ENCODE data around the gene PTPRA.
A peak's percentile ranks its signal among the peaks of the same experiment; 100 is the strongest.
"Not testable (repeated sequence)": the region's sequence is repeated elsewhere in the genome, so short reads cannot be mapped to it uniquely, and the experiment has no call there.

Gene PTPRA, protein sequence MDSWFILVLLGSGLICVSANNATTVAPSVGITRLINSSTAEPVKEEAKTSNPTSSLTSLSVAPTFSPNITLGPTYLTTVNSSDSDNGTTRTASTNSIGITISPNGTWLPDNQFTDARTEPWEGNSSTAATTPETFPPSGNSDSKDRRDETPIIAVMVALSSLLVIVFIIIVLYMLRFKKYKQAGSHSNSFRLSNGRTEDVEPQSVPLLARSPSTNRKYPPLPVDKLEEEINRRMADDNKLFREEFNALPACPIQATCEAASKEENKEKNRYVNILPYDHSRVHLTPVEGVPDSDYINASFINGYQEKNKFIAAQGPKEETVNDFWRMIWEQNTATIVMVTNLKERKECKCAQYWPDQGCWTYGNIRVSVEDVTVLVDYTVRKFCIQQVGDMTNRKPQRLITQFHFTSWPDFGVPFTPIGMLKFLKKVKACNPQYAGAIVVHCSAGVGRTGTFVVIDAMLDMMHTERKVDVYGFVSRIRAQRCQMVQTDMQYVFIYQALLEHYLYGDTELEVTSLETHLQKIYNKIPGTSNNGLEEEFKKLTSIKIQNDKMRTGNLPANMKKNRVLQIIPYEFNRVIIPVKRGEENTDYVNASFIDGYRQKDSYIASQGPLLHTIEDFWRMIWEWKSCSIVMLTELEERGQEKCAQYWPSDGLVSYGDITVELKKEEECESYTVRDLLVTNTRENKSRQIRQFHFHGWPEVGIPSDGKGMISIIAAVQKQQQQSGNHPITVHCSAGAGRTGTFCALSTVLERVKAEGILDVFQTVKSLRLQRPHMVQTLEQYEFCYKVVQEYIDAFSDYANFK
- 102 to 137 (median 114) reads per million in 3 donors for total RNA-seq

DNA sequence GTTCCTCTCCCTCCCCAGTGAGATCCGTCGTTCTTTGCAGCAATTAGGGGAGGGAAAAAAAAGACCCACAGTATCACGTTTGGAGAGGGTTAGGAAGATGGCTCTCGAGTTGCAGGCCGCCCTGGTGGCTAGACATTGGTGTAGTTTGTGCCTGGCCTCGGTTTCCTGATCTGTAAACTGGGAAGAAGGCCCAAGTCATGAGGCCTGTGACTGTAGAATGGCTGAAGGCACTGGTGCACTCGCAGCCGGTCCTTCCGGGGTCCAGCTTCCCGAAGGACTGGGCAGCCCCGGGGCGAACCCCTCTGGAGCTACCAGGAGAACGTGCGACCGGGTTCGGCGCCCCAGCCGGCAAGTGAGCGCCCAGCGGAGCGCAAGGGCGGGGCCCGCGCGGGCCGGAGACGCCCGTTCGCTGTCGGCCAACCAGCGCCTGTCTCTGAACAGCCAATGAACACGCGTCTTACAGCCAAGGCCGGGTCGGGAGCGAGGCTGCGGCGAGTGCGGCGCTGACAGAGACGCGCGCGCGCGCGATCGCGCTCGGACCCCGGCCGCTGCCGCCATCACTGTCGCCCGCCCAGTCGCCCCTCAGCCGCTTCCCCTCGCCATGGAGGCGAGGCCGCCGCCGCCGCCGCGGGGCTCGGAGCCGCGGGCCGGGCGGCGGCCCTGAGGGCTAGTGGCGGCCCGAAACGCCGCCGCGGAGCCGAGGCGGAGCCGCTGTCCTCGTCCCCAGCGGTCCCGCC, at the start of gene PTPRA:
Gene PTPRA, plus strand, starts transcription at position 472 of the 737 bp plus-strand sequence. CDS start 90,797 bp downstream, outside the sequence.
- peak; percentile 76 to 84 (median 84) for DNase-seq
- Histone ChIP-seq H3K36me3 (ENCODE audit: control insufficient read depth, insufficient read depth, low read length) (no peaks in the 10 kb centered on the region), H3K9me3 (ENCODE audit: control insufficient read depth, low read length) (no peaks in the 10 kb centered on the region), H3K4me1 (ENCODE audit: control insufficient read depth, insufficient read depth, low read length, poor library complexity, severe bottlenecking) (peaks cover 23% of the 10 kb centered on the region), H3K27ac (ENCODE audit: insufficient read depth, low read length, poor library complexity, severe bottlenecking) (peak within 1 kb of the TSS; percentile 57), H3K27me3 (replicated peaks; ENCODE audit: control insufficient read depth, insufficient read depth, low read length, poor library complexity, severe bottlenecking) (no peaks in the 10 kb centered on the region), H3K4me3 (ENCODE audit: insufficient read depth, low read depth, low read length, poor library complexity, severe bottlenecking) (peak within 1 kb of the TSS; percentile 88)

DNA sequence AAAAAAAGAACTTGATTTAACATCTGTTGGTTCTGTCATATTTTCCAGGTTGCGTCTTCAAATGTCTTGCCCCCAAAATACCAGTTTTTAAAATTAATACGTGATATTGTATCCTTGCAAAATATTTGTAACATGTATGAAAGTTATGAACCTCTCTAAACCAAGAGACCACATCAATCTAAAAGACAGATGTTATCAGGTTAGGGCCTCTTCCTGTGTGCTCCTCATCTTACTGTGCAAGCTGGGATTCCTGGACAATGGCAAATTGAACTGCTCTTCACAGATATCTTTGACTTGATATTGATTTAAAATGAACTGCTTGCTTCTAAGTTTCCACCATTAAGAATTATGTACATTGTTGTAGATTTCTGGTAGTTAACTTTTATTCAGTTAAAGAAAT, 47.5 kb upstream of the PTPRA start:
- Histone ChIP-seq H3K4me3 (ENCODE audit: insufficient read depth, low read depth, low read length, poor library complexity, severe bottlenecking) (no peak overlapping the region), H3K36me3 (ENCODE audit: control insufficient read depth, insufficient read depth, low read length) (no peaks in the 10 kb centered on the region), H3K27ac (ENCODE audit: insufficient read depth, low read length, poor library complexity, severe bottlenecking) (no peak overlapping the region), H3K9me3 (ENCODE audit: control insufficient read depth, low read length) (no peaks in the 10 kb centered on the region), H3K27me3 (replicated peaks; ENCODE audit: control insufficient read depth, insufficient read depth, low read length, poor library complexity, severe bottlenecking) (no peaks in the 10 kb centered on the region), H3K4me1 (ENCODE audit: control insufficient read depth, insufficient read depth, low read length, poor library complexity, severe bottlenecking) (peaks cover 19% of the 10 kb centered on the region)
- no peak for DNase-seq

DNA sequence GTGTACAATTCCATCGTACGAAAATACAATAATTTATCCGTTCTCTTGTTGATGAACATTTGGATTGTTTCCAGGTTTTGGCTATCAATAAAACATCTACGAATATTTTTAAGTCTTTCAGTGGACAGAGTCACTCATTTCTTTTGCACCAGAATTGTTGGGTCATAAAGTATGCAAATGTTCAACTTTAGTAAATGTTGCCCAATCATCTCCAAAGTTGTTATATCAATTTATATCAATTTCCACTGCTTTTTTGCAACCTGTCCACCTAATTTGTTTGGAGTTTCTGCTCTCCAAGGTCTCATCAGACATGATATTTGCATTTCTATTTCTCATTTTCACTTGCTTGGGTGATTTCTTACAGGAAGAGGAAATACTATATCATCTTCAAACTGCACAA, 46.6 kb upstream of the PTPRA start:
- DNase-seq: no peak
- Histone ChIP-seq H3K36me3 (ENCODE audit: control insufficient read depth, insufficient read depth, low read length) (no peaks in the 10 kb centered on the region), H3K9me3 (ENCODE audit: control insufficient read depth, low read length) (no peaks in the 10 kb centered on the region), H3K27me3 (replicated peaks; ENCODE audit: control insufficient read depth, insufficient read depth, low read length, poor library complexity, severe bottlenecking) (no peaks in the 10 kb centered on the region), H3K4me3 (ENCODE audit: insufficient read depth, low read depth, low read length, poor library complexity, severe bottlenecking) (no peak overlapping the region), H3K4me1 (ENCODE audit: control insufficient read depth, insufficient read depth, low read length, poor library complexity, severe bottlenecking) (peaks cover 11% of the 10 kb centered on the region), H3K27ac (ENCODE audit: insufficient read depth, low read length, poor library complexity, severe bottlenecking) (no peak overlapping the region)

DNA sequence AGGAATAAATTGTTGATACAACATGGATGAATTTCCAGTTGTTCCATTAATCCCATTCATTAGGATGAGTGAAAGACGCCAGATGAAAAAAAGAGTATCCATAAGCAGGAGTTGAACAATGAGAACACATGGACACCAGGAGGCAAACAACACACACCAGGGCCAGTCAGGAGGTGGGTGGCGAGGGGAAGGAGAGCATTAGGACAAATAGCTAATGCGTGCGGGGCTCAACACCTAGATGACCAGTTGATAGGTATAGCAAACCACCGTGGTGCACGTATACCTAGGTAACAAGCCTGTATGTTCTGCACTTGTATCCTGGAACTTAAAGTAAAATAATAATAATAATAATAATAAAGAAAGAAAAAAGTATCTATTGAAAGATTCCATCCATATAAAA, 43.9 kb upstream of the PTPRA start:
- H3K27ac ChIP-seq (ENCODE audit: insufficient read depth, low read length, poor library complexity, severe bottlenecking): no peak overlapping the region
- no peaks in the 10 kb centered on the region for H3K36me3 ChIP-seq (ENCODE audit: control insufficient read depth, insufficient read depth, low read length)
- H3K9me3 ChIP-seq (ENCODE audit: control insufficient read depth, low read length): no peaks in the 10 kb centered on the region
- DNase-seq: no peak
- no peak overlapping the region for H3K4me3 ChIP-seq (ENCODE audit: insufficient read depth, low read depth, low read length, poor library complexity, severe bottlenecking)
- peaks cover 6% of the 10 kb centered on the region for H3K4me1 ChIP-seq (ENCODE audit: control insufficient read depth, insufficient read depth, low read length, poor library complexity, severe bottlenecking)
- no peaks in the 10 kb centered on the region for H3K27me3 ChIP-seq (replicated peaks; ENCODE audit: control insufficient read depth, insufficient read depth, low read length, poor library complexity, severe bottlenecking)

DNA sequence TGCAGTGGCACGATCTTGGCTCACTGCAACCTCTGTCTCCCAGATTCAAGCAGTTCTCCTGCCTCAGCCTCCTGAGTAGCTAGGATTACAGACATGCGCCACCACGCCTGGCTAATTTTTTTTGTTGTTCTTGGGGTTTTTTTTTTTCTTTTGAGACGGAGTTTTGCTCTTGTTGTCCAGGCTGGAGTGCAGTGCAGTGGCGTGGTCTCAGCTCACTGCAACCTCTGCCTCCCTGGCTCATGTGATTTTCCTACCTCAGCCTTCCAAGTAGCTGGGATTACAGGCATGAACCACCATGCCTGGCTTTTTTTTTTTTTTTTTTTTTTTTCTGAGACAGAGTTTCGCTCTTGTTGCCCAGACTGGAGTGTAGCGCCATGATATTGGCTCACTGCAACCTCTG, 42.1 kb upstream of the PTPRA start:
- H3K4me3 ChIP-seq (ENCODE audit: insufficient read depth, low read depth, low read length, poor library complexity, severe bottlenecking); H3K27ac ChIP-seq (ENCODE audit: insufficient read depth, low read length, poor library complexity, severe bottlenecking); DNase-seq; H3K27me3 ChIP-seq (replicated peaks; ENCODE audit: control insufficient read depth, insufficient read depth, low read length, poor library complexity, severe bottlenecking); H3K4me1 ChIP-seq (ENCODE audit: control insufficient read depth, insufficient read depth, low read length, poor library complexity, severe bottlenecking); H3K9me3 ChIP-seq (ENCODE audit: control insufficient read depth, low read length); H3K36me3 ChIP-seq (ENCODE audit: control insufficient read depth, insufficient read depth, low read length): not testable (repeated sequence)

DNA sequence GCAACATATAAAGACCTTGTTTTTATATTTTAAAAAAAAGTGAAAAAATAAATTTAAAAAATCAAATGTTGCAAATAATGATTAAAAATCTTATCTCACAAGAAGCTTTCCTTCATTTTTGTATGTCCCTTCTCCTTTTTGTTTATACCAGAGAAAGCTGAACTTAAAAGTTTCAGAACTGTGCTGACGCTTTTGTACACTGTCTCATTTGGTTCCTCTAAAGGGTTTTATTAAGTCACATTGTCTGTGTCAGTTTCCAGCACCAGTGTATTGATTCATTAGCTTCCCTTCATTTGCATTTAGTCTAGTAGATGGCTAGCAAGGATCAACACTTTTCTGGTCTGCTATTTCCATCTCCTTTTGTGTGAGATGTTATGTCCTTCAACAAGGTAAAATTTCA, 39.5 kb upstream of the PTPRA start:
- Histone ChIP-seq H3K9me3 (ENCODE audit: control insufficient read depth, low read length) (no peaks in the 10 kb centered on the region), H3K27ac (ENCODE audit: insufficient read depth, low read length, poor library complexity, severe bottlenecking) (no peak overlapping the region), H3K36me3 (ENCODE audit: control insufficient read depth, insufficient read depth, low read length) (no peaks in the 10 kb centered on the region), H3K4me1 (ENCODE audit: control insufficient read depth, insufficient read depth, low read length, poor library complexity, severe bottlenecking) (no peaks in the 10 kb centered on the region), H3K27me3 (replicated peaks; ENCODE audit: control insufficient read depth, insufficient read depth, low read length, poor library complexity, severe bottlenecking) (no peaks in the 10 kb centered on the region), H3K4me3 (ENCODE audit: insufficient read depth, low read depth, low read length, poor library complexity, severe bottlenecking) (no peak overlapping the region)
- DNase-seq: no peak

DNA sequence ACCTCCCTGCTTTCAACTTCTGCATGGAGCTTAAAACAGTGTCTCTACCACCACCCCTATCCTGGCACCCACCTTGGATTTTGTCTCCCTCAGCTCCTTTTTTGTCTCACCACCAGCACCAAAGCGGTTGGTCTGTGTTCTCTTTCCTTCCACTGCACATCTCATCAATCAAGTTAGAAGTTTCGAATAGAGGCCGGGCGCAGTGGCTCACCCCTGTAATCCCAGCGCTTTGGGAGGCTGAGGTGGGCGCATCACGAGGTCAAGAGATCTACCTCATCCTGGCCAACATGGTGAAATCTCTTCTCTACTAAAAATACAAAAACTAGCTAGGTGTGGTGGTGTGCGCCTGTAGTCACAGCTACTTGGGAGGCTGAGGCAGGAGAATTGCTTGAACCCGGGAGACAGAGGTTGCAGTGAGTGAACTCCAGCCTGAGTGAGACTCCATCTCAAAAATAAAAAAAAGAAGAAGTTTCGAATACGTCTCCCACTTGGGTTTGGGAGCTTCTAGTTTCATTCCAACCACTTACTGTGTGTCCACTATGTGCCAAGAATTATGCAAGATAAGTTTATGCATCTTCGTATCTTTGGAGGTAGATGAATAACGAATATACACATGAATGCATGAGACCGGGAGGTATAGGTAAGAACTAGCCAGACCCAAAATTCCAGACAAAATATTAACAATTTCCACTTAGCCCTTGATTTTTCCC, 38.7 kb upstream of the PTPRA start:
- Histone ChIP-seq H3K4me1 (ENCODE audit: control insufficient read depth, insufficient read depth, low read length, poor library complexity, severe bottlenecking) (peaks cover 3% of the 10 kb centered on the region), H3K36me3 (ENCODE audit: control insufficient read depth, insufficient read depth, low read length) (no peaks in the 10 kb centered on the region), H3K9me3 (ENCODE audit: control insufficient read depth, low read length) (no peaks in the 10 kb centered on the region), H3K27me3 (replicated peaks; ENCODE audit: control insufficient read depth, insufficient read depth, low read length, poor library complexity, severe bottlenecking) (no peaks in the 10 kb centered on the region), H3K27ac (ENCODE audit: insufficient read depth, low read length, poor library complexity, severe bottlenecking) (no peak overlapping the region), H3K4me3 (ENCODE audit: insufficient read depth, low read depth, low read length, poor library complexity, severe bottlenecking) (no peak overlapping the region)
- no peak for DNase-seq

DNA sequence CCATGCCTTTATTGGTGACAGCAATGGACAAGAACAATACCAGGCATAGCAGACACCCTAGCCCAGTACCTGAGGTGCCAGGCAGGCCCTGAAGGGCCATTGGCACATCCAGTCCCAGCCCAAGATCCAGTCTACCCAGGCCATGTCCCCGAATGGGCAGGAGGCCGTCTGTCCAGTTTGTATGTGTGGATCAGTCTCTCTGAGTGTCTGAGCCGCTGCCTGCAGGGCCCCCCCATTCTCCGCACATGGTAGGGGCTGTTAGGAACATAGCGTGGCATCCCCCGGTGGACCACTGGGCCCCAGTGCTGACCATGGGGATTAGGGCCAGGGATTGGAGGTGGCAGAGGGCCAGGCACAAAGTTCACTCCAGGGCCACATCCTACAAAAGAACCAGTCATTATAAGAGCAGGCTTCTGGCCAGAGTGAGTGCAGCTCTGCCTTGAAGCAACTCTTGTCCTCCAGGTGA, 37.9 kb upstream of the PTPRA start:
- Histone ChIP-seq H3K27ac (ENCODE audit: insufficient read depth, low read length, poor library complexity, severe bottlenecking) (no peak overlapping the region), H3K27me3 (replicated peaks; ENCODE audit: control insufficient read depth, insufficient read depth, low read length, poor library complexity, severe bottlenecking) (no peaks in the 10 kb centered on the region), H3K9me3 (ENCODE audit: control insufficient read depth, low read length) (no peaks in the 10 kb centered on the region), H3K4me3 (ENCODE audit: insufficient read depth, low read depth, low read length, poor library complexity, severe bottlenecking) (no peak overlapping the region), H3K36me3 (ENCODE audit: control insufficient read depth, insufficient read depth, low read length) (no peaks in the 10 kb centered on the region), H3K4me1 (ENCODE audit: control insufficient read depth, insufficient read depth, low read length, poor library complexity, severe bottlenecking) (peaks cover 11% of the 10 kb centered on the region)
- DNase-seq: no peak

DNA sequence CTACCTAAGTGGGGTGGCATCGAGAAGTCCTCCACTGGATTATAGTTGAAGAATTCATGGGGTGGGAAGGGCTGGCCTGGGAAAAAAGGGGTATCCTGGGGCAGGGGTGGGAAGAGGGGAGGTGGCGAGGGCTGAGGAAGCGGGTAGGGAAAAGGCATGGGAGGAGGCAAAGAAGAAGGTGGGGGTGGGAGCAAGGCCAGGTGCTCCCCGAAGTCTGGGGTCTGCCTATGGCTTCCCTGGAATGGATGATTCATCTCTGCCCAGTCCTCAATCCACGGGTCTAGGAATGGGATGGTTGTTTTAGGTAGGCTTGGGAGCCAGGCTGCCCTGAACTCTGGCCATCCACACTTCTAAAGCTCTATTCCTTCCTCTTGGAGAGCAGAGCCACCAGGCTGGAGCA, 37.2 kb upstream of the PTPRA start:
- peaks cover 13% of the 10 kb centered on the region for H3K4me1 ChIP-seq (ENCODE audit: control insufficient read depth, insufficient read depth, low read length, poor library complexity, severe bottlenecking)
- no peaks in the 10 kb centered on the region for H3K9me3 ChIP-seq (ENCODE audit: control insufficient read depth, low read length)
- DNase-seq: no peak
- H3K27me3 ChIP-seq (replicated peaks; ENCODE audit: control insufficient read depth, insufficient read depth, low read length, poor library complexity, severe bottlenecking): no peaks in the 10 kb centered on the region
- no peak overlapping the region for H3K27ac ChIP-seq (ENCODE audit: insufficient read depth, low read length, poor library complexity, severe bottlenecking)
- H3K36me3 ChIP-seq (ENCODE audit: control insufficient read depth, insufficient read depth, low read length): no peaks in the 10 kb centered on the region
- no peak overlapping the region for H3K4me3 ChIP-seq (ENCODE audit: insufficient read depth, low read depth, low read length, poor library complexity, severe bottlenecking)

Data from effector memory CD4-positive, alpha-beta T cell (primary cell).